Lower lobe of right lung (tissue), 2 donors: ENCODE data around the gene GNAO1. TPM values are rescaled to one million over a fixed set of nuclear protein-coding genes. Genes with fewer than 3 reads are reported as not detected.

Source experiments
- ATAC-seq, 2 donors: fragments of 200-7000 bp; cut with Tn5 transposase; one replicate each; pipeline ENCODE4 v1.9.1; 2020 to 2022; ENCODE audit warnings: mild to moderate bottlenecking in 2 of 2, moderate library complexity in 2 of 2
- DNase-seq: peaks from one replicate; pipeline ENCODE4 v3.0.0-alpha.2; 2020
- H3K27ac ChIP-seq: fragments of 200-600 bp; one replicate; pipeline ENCODE4 v1.8.0; 2022
- H3K27me3 ChIP-seq: fragments of 200-600 bp; one replicate; pipeline ENCODE4 v1.8.0; 2022; ENCODE audit warnings: low read depth
- H3K36me3 ChIP-seq: fragments of 200-600 bp; one replicate; pipeline ENCODE4 v1.8.0; 2022; ENCODE audit warnings: mild to moderate bottlenecking
- H3K4me1 ChIP-seq: fragments of 200-600 bp; one replicate; pipeline ENCODE4 v1.8.0; 2022
- H3K4me3 ChIP-seq: fragments of 200-600 bp; one replicate; pipeline ENCODE4 v1.8.0; 2022; ENCODE audit warnings: mild to moderate bottlenecking
- H3K9me3 ChIP-seq: fragments of 200-600 bp; one replicate; pipeline ENCODE4 v1.8.0; 2022
- CTCF ChIP-seq: fragments of 200-600 bp; IDR thresholded peaks from one replicate; pipeline ENCODE4 v1.8.0; 2022; ENCODE audit warnings: antibody characterized with exemption, mild to moderate bottlenecking
- intact Hi-C: fragments of 100-400 bp; cut with DNase I; formaldehyde crosslinking; loops from one replicate; pipeline ENCODE4 v1.11.0; 2022
- total RNA-seq: library from RNA; stranded (reverse); fragmentation: NEBNext Ultra II Directional; extraction: Animal tissue kit (Norgen Biotek cat#: 25700); gene quantifications from one replicate; pipeline ENCODE4 v1.2.1, GENCODE V29; 2021
- donor health status: DM: no; HTN: yes; CAD: no; lungs with severe emphysema.

GNAO1 gene
- total RNA-seq, 1 donor from 2014 or later: 1.8 TPM

- intact Hi-C loops: no loop called here
- TF ChIP-seq CTCF: no peak
- no peak for ATAC-seq
Observed at GRCh38 chr16:56237451-56237930, 46.2 kb downstream of the GNAO1 start.

GRCh38 chr16:56238188-56238587, 46.9 kb downstream of the GNAO1 start:
- Histone ChIP-seq H3K9me3 (no peaks in the 10 kb centered on the region), H3K27me3 (peaks cover 4% of the 10 kb centered on the region), H3K4me3 (no peak overlapping the region), H3K27ac (no peak overlapping the region), H3K36me3 (no peaks in the 10 kb centered on the region), H3K4me1 (no peaks in the 10 kb centered on the region)
- no peak for TF ChIP-seq CTCF
- ATAC-seq (no peak), DNase-seq (no peak)
- intact Hi-C loops: no loop called here

More at GRCh38 chr16:56237451-56237930, 46.2 kb downstream of the GNAO1 start:
- Histone ChIP-seq H3K9me3 (no peaks in the 10 kb centered on the region), H3K27ac (no peak overlapping the region), H3K27me3 (peaks cover 4% of the 10 kb centered on the region), H3K36me3 (no peaks in the 10 kb centered on the region), H3K4me1 (no peaks in the 10 kb centered on the region), H3K4me3 (no peak overlapping the region)
- DNase-seq: no peak

GRCh38 chr16:56241596-56241995, 50.3 kb downstream of the GNAO1 start:
- no peak for TF ChIP-seq CTCF
- no peak overlapping the region for H3K27ac ChIP-seq
- no peak overlapping the region for H3K4me3 ChIP-seq
- H3K4me1 ChIP-seq: peaks cover 8% of the 10 kb centered on the region
- H3K36me3 ChIP-seq: no peaks in the 10 kb centered on the region
- intact Hi-C loops: no loop called here
- ATAC-seq (no peak), DNase-seq (no peak)
- no peaks in the 10 kb centered on the region for H3K27me3 ChIP-seq
- H3K9me3 ChIP-seq: no peaks in the 10 kb centered on the region

- Histone ChIP-seq H3K36me3 (no peaks in the 10 kb centered on the region), H3K9me3 (no peaks in the 10 kb centered on the region), H3K27me3 (no peaks in the 10 kb centered on the region), H3K4me3 (no peak overlapping the region), H3K27ac (no peak overlapping the region), H3K4me1 (peaks cover 10% of the 10 kb centered on the region)
- TF ChIP-seq CTCF: no peak
- no peak for DNase-seq
- ATAC-seq: no peak
- intact Hi-C loops: no loop called here
Observed at GRCh38 chr16:56242740-56243139, 51.5 kb downstream of the GNAO1 start.

GRCh38 chr16:56244612-56245011, 53.3 kb downstream of the GNAO1 start:
- peaks cover 10% of the 10 kb centered on the region for H3K4me1 ChIP-seq
- intact Hi-C loops: no loop called here
- H3K4me3 ChIP-seq: no peak overlapping the region
- TF ChIP-seq CTCF: no peak
- DNase-seq: no peak
- H3K9me3 ChIP-seq: no peaks in the 10 kb centered on the region
- no peak overlapping the region for H3K27ac ChIP-seq
- ATAC-seq: no peak
- no peaks in the 10 kb centered on the region for H3K27me3 ChIP-seq
- no peaks in the 10 kb centered on the region for H3K36me3 ChIP-seq

- DNase-seq (no peak), ATAC-seq (no peak)
- peaks cover 10% of the 10 kb centered on the region for H3K4me1 ChIP-seq
- no peak overlapping the region for H3K4me3 ChIP-seq
- no peak overlapping the region for H3K27ac ChIP-seq
- intact Hi-C loops: no loop called here
- no peak for TF ChIP-seq CTCF
- H3K27me3 ChIP-seq: no peaks in the 10 kb centered on the region
- H3K36me3 ChIP-seq: no peaks in the 10 kb centered on the region
- no peaks in the 10 kb centered on the region for H3K9me3 ChIP-seq
Observed at GRCh38 chr16:56245197-56245596, 53.9 kb downstream of the GNAO1 start.
